GM18870 (cell line): Measurements from ENCODE around the gene ATP10B.

Experiments
- ATAC-seq: cut with Tn5 transposase; IDR thresholded peaks from one replicate; pipeline ENCODE4 v1.9.1; 2021; ENCODE audit warnings: moderate library complexity; ENCODE audit not compliant: unreplicated experiment

ATP10B gene

DNA sequence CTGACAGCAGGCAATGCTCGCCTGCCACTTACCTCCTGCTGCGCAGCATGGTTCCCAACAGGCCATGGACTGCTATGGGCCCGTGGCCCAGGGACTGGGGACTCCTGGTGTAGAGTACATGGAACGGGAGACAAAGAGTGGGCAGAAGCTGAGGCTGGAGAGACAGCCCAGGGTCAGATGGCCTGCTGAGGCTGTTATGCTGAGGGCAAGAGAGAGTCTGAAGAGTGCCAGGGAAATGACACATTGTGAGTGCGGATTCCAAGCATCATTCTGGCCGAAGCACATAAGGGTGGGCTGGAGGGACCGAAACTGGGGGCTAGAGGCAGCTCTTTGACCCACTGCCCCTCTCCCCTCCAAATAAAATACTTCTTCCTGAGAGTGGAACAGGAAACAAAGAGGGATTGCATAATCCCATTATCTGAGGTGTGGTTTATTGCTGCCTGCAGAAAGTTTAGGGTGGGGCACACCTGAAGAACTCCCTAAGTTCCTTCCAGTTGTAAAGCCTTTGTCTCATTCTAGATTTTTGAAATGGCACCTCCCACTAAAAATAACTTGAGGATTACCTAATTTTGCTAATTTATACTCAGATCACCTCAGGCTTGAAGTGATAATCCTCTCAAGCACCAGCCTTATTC, 158.1 kb downstream of the ATP10B start:
- no peak for ATAC-seq

DNA sequence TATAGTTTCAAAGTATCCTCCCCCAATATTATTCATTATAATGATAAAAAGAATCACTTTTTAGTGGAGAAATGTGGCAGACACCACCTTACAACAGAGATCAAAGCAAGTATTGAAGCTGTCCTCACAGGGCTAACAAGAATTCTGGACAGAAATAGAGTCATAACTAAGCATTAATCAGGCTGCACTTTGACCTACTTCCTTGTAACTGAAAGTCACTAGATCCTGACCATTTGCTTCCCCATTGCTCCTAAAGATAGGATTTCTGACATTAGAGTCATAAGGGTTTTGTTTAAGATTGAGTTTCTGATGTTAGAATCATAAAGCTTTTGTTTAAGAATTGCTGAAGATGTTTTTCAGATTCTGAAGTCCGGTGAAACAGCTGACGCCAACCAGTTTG, 159.7 kb downstream of the ATP10B start:
- ATAC-seq: no peak

DNA sequence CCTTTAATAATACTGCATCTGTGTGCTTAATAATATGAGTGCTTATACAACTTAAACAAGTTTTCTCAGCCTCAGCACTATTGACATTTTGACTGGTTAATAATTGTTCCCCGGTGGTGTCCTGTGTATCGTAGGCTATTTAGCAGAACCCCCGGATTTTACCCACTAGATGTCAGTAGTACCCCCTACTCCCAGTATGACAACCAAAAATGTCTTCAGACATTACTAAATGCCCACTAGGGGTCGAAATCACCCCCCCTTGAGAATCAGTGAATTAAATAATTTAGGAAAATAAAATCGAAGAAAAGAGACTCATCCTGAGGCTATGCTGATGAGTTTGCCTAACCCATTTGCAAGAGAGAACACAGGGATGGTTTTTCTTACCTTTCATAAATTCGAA, 166.3 kb downstream of the ATP10B start:
- peak; percentile 94 for ATAC-seq

DNA sequence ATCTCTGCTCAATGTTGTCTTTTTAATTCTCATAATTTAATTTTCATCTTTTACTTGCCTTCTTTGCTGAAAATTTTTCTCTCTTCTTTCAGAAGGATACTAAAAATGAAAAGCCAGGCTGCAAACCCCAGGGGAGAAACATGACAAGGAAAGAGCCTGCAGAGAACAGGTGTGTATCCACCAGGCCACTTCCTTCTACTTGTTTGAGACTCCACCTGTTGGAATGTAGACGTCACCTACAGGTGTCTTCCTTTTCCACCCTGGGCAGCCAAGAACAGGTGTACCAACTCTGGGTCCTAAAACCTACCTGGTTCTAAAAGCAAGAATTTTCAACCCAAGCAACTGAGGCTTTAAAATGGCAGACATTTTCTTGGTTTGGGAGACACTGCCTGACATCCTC, 166.8 kb downstream of the ATP10B start:
- ATAC-seq: no peak

DNA sequence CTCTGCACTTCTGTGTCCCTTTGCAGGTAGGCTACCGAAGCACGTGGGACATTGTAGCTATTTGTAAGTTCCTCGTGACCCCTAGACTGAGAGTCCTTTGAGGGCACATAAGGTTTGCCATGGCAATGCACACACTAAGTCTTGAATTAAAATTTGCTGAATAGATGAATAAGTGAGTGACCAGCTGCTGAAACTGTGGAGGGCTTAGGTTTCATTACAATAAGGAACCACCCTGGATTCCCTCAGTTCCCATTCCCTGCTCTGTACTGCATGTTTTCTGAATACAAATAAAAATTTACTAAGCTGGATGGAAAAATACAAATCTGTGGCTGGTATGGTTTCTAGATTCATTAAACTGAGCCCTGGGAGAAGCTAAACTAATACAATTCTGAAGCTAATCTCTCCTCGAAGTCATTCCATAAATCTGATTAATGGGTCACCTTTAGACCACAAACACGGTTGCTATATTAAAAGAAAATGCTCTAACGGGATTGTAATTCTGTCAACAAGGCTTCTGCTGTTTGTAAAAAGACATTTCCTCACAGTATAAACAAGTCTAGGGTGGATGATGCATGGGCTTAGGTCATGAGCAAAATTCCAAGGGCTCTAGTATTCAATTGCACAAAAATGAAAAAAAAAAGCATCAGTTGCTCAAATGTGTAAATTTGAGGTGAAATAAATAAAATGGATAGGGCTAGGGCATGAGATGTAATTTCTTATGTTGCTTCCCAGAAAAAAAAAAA, 172.3 kb downstream of the ATP10B start:
- no peak for ATAC-seq

DNA sequence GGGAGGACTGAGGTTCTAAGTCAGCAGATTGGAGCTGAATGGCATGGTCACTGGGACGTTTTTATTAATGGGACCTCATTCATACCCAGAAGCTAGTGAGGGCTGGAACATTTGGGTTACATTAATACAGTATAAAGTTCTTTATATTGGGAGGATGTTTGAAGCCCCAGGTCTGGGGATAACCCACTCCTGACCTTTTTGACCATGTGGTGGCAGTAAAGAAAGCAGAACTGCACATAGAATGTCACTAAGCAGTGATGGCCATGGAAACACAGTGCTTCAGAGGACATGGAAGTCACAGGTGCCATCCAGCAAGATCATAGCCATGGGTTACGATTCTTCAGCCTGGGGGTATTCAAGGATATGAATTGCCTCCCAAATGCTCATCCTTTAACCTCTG, 176.0 kb downstream of the ATP10B start:
- no peak for ATAC-seq

DNA sequence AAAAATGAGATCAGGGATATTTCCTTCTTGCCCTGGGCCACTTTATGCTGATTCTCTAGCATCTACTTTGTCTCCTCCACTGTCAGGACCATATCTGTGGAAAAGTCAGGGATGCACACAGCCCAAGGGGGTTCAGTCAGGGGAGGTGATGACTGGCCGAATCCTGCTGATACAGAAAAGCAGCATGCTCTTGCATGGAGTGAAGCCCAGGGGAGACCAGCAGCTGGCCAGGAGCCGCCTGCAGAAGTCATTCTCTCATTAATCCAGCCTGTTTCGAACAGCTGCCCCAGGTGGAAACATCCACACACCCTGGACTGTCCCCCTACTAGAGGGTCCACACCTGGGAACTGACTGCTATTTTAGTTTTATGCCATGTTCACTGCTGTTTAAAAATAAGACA, 177.1 kb downstream of the ATP10B start:
- ATAC-seq: no peak

DNA sequence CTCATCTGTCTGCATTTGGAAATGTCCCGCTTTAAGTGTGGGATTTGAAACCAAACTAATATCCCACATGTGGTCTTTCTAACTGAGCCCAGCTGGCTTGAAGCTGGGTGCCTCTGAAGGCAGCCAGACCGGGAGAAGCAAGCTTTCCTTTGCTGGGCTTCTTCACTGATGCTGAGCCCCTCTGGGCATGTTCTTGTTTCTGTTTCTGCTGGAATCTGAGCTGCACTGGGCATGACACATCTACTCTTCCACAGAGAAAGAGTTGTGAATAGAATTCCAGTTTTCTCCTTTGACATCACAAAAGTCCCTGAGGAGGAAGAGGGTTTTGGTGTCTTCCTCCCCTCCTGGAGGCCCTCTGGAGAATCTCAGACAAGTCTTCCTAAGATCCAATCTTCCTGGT, 179.5 kb downstream of the ATP10B start:
- ATAC-seq: no peak

DNA sequence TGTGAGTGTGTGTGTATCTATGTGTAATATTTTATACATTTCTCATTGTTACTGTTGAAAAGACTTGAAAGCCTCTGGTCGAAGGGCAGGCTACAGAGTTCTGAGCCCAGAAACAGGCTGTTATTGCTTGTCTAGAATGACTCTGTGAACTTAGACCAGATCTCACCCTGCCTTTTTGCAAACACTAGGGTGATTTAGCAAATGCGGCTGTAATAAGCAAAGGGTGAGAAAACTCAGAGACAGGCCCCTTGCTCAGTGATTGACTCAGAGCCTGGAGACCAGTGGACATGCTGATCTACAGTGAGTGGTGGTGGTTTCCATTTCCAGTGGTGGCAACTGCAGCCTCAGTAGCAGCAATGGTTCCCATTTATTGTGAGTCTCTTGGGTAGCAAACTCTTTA, 183.7 kb downstream of the ATP10B start:
- ATAC-seq: no peak

DNA sequence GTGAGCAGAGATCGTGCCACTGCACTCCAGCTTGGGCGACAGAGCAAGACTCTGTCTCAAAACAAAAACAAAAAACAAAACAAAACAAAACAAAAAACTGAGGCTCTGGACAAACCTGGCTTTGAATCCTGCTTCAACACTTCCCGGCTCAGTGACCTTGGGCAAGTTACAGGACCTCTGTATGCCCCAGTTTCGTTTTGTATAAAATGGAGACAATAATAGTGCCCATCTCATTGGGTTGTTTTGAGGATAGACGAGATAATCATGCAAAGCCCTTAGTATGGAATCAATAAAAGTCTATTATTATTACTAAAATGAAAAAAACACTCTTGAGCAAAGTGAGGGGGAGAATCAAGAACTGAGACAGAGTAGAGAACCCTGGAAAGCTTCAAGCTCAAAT, 184.9 kb downstream of the ATP10B start:
- no peak for ATAC-seq

DNA sequence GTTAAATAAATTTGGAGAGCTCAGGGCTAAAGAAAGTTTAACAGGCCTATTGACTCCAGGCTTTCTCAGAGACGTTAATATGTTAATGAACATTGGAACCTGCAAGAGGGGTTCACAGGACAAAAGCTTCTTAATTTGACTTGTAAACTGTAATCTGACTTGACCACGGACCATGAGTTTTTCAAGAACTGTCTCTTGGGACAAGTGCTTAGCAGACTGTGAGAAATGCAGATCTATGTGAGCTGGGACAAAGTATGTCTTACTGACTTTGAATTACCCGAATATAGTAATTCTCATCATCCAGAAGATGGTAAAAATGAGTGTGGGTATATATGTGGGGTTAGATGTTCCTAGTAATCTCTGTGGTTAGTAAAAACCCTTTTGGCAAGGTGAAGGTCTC, 186.6 kb downstream of the ATP10B start:
- no peak for ATAC-seq

DNA sequence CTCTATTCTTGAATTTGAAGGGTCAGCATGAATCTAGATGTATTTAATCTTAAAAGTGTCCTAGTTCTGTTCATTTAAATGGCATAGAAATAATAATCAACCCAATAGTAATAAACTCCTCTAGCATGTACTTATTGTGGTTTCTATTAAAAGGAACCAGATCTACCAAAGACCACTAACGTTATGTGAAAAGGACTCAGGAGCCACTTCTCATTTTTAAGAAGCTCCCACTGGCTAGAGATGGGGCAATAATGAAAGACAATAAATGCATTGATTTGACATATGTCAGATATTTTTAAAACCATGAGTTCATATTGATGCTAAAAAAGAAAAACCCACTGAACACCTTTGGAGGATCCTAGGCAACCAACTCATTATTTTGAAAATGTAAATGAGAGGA, 191.9 kb downstream of the ATP10B start:
- no peak for ATAC-seq

DNA sequence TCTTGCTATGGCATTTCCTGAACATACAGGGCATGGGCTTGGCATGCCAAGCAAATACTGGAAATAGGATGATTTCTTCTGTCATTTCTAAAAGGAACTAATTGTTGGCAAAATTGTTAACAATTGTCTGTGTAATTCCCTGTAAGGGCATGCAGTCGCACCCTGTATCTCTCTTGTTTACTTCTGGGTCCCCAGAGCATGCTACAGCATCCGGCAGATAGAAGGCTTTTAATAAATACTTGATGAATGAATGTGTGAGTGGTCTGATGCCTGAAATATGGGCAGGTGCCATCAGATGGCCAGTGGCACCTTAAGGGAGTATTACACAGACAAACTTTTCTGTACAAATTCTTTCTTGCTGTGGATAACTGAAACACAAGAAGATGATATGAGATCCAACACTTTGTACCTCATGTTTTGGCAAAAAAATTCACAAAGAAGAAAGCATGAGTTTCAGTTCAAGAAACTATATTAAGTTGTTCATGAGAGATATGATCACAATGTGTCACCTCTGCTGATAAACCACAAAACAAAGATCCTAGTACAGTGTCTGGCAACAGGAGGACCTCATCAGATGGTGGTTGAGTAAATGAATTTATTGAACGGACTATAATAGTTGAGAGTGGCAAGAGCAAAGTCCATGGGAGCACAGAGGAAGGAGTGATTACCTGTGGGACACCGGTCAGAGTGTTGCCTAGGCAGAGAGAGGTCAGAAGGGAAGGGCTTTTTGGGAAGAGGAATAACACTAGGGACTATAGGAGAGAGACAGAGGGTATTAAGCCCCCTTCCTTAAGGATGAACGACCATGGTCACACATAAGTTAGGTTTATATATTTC, 194.2 kb downstream of the ATP10B start:
- ATAC-seq: no peak

DNA sequence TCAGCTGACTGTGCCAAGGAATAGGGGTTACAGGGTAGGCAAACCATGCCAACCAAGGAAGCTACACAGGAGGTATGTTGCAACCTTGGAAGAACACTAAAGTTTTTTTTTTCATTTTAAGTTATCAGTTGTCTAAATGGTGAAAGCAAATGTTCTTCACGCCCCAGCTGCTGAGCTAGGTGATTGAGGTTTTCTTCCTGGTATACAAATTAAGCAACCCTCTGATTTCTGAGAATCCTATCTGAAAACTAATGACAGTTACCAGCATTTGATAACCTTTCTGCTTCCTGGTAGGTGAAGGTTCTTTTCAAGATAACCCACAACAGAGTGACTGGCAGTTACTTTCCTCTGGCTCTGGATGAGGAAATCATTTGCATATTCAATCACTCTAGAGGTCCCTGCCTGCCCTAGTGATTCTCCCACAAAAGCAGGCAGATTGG, 194.9 kb downstream of the ATP10B start:
- ATAC-seq: no peak

DNA sequence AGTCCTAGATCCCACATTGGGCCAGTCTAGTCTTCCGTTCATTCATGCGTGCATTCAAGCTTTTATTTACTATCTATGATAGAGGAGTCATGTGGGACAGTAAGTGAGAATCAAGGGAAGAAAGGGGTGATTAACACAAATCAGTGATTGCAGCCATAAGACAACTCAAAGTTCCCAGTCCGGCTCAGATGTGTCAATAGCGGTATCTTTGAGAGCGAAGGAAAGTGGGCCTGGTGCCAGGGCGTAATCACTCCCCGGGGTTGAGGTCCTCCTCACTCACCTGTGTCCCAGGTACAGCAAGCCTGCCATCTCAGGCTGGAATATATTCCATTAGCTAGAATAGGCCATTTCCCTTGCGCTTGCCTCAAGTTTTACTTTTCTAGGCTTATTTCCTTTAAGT, 196.3 kb downstream of the ATP10B start:
- no peak for ATAC-seq

DNA sequence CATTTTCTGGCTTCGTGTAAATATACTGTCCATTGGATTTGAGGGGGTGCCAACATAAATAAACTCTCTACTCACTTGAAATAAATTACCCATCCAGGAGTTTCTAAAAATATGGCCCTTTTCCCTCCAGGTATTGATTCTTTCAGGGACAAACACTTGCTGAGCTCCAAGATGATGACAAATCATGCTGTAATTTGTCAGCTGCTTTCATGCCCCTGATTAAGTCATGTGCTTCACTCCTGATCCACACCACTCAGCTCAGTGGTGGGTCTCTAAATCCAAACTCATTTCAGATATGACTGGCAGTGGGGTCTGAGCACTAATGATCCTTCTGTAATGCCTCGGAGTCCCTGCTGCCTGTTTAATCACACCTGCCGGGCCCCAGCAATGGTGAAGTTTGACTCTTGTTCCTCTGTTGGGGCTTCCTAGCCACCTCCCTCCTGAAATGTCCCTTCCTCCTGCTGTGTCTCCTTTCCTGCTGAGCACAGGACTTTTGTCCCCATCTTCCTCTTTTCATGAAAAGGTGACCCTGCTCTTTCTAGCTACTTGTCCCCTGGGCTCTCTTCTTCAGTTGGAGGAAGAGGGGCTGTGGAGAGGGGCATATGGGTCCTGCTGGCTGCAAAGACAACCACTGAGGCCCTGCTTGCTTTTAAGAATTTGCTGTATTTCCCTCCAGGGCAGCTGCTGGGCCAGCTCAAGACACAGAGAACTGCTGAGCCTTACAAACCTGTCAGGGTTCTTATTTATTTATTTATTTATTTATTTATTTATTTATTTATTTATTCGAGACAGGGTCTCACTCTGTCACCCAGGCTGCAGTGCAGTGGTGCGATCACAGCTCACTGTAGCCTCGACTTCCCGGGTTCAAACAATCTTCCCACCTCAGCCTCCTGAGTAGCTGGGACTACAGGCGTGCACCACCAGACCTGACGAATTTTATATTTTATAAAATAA, 200.0 kb downstream of the ATP10B start:
- no peak for ATAC-seq

DNA sequence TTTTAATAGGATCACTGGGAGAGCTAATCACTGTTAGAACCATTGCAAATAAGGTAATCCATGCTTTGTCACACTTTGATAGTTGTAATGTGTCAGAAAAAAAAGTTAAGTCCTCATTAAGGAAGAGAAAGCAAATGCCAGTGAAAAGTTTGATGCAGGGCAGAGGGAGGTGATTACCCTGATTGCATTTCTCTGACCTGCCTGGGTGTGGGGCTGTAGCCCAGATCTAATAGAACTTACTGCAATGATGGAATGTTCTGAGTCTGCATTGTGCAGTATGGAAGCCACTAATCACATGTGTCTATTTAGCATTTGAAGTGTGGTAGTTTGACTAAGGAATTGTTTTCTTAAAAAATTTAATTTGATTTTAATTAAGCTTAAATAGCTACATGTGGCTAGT, 202.7 kb downstream of the ATP10B start:
- ATAC-seq: peak; percentile 70

DNA sequence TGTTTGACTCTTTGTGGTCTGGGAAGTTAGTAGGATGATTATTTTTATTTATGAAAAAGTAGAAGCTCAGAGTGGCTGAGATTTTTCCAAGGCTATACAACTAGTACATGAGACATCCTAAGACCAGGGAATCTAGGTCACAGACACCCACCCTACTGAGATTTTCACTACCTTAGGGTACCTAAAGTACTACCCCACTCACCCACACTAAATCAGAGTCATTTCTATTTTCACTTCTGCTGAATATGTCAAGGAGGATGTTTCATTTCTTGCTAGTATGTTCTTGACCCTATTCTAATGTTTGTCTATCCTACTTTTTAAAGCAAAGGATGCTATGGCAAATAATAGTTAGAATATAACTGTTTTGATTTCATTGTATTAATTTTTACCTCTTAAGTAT, 206.0 kb downstream of the ATP10B start:
- ATAC-seq: no peak

DNA sequence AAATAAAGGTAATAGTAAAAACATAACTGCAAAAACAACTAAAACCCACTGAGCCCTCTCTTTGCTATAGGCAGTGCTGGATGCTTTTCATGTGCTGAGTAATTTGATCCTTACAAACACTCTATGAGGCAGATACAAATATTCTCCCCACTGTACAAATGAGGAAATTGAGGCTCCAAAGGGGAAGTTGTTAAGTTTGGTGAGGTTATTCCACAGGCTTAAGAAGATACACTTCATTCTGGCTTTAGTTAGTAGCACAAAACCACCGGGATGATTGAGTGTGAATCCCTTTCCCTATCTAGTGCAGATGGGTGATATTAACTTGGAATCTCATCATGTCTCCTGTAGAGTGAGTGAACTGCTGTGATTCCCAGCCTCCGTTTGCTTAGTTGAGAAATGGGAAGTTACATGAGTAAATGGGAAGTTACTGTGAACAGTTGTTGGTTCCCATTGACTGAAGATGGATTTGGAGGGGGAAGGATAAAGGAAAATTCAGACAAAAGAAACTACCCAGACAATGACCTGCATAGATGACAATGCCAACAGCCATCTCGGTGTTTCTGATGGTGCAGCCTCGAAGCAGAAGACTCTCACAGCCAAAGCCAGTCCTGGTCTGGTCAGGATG, 208.3 kb downstream of the ATP10B start:
- ATAC-seq: no peak

DNA sequence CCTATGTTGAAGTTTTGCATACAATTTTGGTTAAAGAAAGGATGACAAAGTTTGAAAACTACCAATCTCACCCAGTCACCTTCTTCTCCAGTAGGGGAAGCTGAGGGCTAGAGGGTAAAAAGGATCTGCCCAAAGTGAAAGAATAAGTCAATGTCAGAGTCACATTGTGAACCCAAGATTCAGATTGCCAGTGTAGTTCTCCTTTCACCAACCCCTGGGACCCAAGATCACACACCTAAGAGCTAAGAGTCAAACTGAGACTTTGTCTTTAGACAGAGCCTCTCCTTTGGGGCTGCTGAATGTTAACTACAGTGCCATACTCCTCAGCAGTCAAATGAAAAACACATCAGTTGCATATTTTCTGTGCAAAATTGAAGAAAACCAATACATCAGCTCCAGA, 210.6 kb downstream of the ATP10B start:
- ATAC-seq: peak; percentile 47
